Neuronal stem cell (in vitro differentiated cells): ENCODE measurements around the gene TACC2.

ENCODE experiments used
- DNase-seq: peaks from one replicate; pipeline ENCODE4 v3.0.0-alpha.2; 2013; ENCODE audit warnings: low spot score
- H2AFZ ChIP-seq: one replicate; pipeline ENCODE4 v1.6.1; 2013; ENCODE audit warnings: mild to moderate bottlenecking, low read length, inconsistent platforms
- H2AK5ac ChIP-seq: 2 replicates; pipeline ENCODE4 v1.6.1; 2013; ENCODE audit warnings: low read depth, mild to moderate bottlenecking, inconsistent platforms, low read length, moderate library complexity, mixed read lengths
- H2BK120ac ChIP-seq: 2 replicates; pipeline ENCODE4 v1.6.1; 2013; ENCODE audit warnings: low read depth, mild to moderate bottlenecking, inconsistent platforms, low read length, moderate library complexity, mixed read lengths
- H2BK12ac ChIP-seq: one replicate; pipeline ENCODE4 v1.6.1; 2013; ENCODE audit warnings: low read length, inconsistent platforms
- H2BK15ac ChIP-seq: 2 replicates; pipeline ENCODE4 v1.6.1; 2013; ENCODE audit warnings: mild to moderate bottlenecking, low read length, inconsistent platforms, mixed read lengths
- H2BK5ac ChIP-seq: one replicate; pipeline ENCODE4 v1.6.1; 2013; ENCODE audit warnings: inconsistent platforms, mild to moderate bottlenecking, low read length, moderate library complexity
- H3K14ac ChIP-seq: one replicate; pipeline ENCODE4 v1.6.1; 2013; ENCODE audit warnings: low read length, inconsistent platforms
- H3K18ac ChIP-seq: 2 replicates; pipeline ENCODE4 v1.6.1; 2013; ENCODE audit warnings: low read length, inconsistent platforms
- H3K23ac ChIP-seq: 2 replicates; pipeline ENCODE4 v1.6.1; 2013; ENCODE audit warnings: low read depth, mild to moderate bottlenecking, mixed read lengths, low read length, inconsistent platforms; ENCODE audit not compliant: poor library complexity
- H3K27ac ChIP-seq: replicated peaks from 3 replicates; pipeline ENCODE4 v1.5.1; 2013; ENCODE audit warnings: low read length, inconsistent platforms
- H3K27me3 ChIP-seq, 3 experiments: 2 replicates each; pipeline ENCODE4 v1.6.1; 2013; ENCODE audit warnings: low read length in 3 of 3, mild to moderate bottlenecking in 2 of 3, inconsistent platforms in 1 of 3, low read depth in 1 of 3, mixed read lengths in 1 of 3, moderate library complexity in 1 of 3; ENCODE audit not compliant: control insufficient read depth in 3 of 3, insufficient read depth in 3 of 3
- H3K36me3 ChIP-seq, 2 donors: replicated peaks in 1 of 2; 2 replicates each; pipeline ENCODE4 v1.6.1; 2013; ENCODE audit warnings: low read length in 2 of 2; ENCODE audit not compliant: control insufficient read depth in 2 of 2, insufficient read depth in 2 of 2
- H3K4ac ChIP-seq: 2 replicates; pipeline ENCODE4 v1.6.1; 2013; ENCODE audit warnings: inconsistent platforms, mild to moderate bottlenecking, low read length, moderate library complexity
- H3K4me1 ChIP-seq, 2 donors: 1 replicate in 1 of 2; 2 replicates in 1 of 2; pipeline ENCODE4 v1.6.1; 2013; ENCODE audit warnings: low read length in 2 of 2, low read depth in 1 of 2; ENCODE audit not compliant: control insufficient read depth in 2 of 2, insufficient read depth in 1 of 2
- H3K4me2 ChIP-seq: one replicate; pipeline ENCODE4 v1.6.1; 2013; ENCODE audit warnings: mild to moderate bottlenecking, low read length, inconsistent platforms; ENCODE audit not compliant: insufficient read depth, poor library complexity, severe bottlenecking
- H3K4me3 ChIP-seq, 2 donors: 2 replicates each; pipeline ENCODE4 v1.5.1; 2013; ENCODE audit warnings: low read length in 2 of 2, mild to moderate bottlenecking in 2 of 2, inconsistent platforms in 1 of 2, moderate library complexity in 1 of 2
- H3K79me1 ChIP-seq: one replicate; pipeline ENCODE4 v1.6.1; 2013; ENCODE audit warnings: low read depth, mild to moderate bottlenecking, inconsistent platforms, low read length, moderate library complexity
- H3K9ac ChIP-seq: one replicate; pipeline ENCODE4 v1.6.1; 2013; ENCODE audit warnings: mild to moderate bottlenecking, low read depth, low read length, inconsistent platforms; ENCODE audit not compliant: poor library complexity
- H3K9me3 ChIP-seq, 2 donors: replicated peaks in 1 of 2; 2 replicates each; pipeline versions ENCODE3 to v1.6.1; 2013; ENCODE audit warnings: low read length in 2 of 2, mild to moderate bottlenecking in 2 of 2, inconsistent platforms in 1 of 2, low read depth in 1 of 2, mixed read lengths in 1 of 2, moderate library complexity in 1 of 2; ENCODE audit not compliant: control insufficient read depth in 2 of 2, insufficient read depth in 1 of 2
- H4K8ac ChIP-seq: one replicate; pipeline ENCODE4 v1.6.1; 2013; ENCODE audit warnings: low read depth, mild to moderate bottlenecking, inconsistent platforms, low read length, moderate library complexity
- H4K91ac ChIP-seq: one replicate; pipeline ENCODE4 v1.6.1; 2013; ENCODE audit warnings: low read length, low read depth, mild to moderate bottlenecking, inconsistent platforms; ENCODE audit not compliant: poor library complexity
- WGBS, 2 donors: extraction: QIAGEN DNeasy Blood & Tissue Kit; methylation state at CpG; one replicate each; pipeline ENCODE4 v1.1.7; 2013; ENCODE audit warnings: missing lambda C conversion rate in 2 of 2, mixed read lengths in 1 of 2; ENCODE audit not compliant: insufficient read length in 2 of 2, insufficient replicate concordance in 1 of 2; ENCODE audit errors: extremely low coverage in 2 of 2; 5-methylcytosine and 5-hydroxymethylcytosine counted together

TACC2 gene

GRCh38 chr10:121947343-121948330 is 41.3 kb upstream of the TACC2 start:
- Histone ChIP-seq H2AFZ (no peak overlapping the region), H3K4me2 (no peak overlapping the region), H3K23ac (no peak overlapping the region), H3K4ac (no peak overlapping the region), H2AK5ac (no peak overlapping the region), H2BK120ac (no peak overlapping the region), H3K79me1 (no peaks in the 10 kb centered on the region), H3K4me1 (peaks cover 2 to 5% of the 10 kb centered on the region in 2 donors), H2BK12ac (no peak overlapping the region), H3K9me3 (no peaks in the 10 kb centered on the region), H4K8ac (no peak overlapping the region), H2BK5ac (no peak overlapping the region), H3K9ac (no peak overlapping the region), H3K27me3 (no peaks in the 10 kb centered on the region), H3K4me3 (no peak overlapping the region), H3K18ac (no peak overlapping the region), H2BK15ac (no peak overlapping the region), H3K14ac (no peak overlapping the region), H3K27ac (no peak overlapping the region), H4K91ac (no peak overlapping the region), H3K36me3 (peaks cover 0 to 4% of the 10 kb centered on the region in 2 donors)
- WGBS, 2 donors, result no CpG with 5 or more reads among the region's 7 CpGs
- no peak for DNase-seq

GRCh38 chr10:121949049-121949448 is 39.9 kb upstream of the TACC2 start:
- Histone ChIP-seq H3K27me3 (no peaks in the 10 kb centered on the region), H3K36me3 (peaks cover 4 to 10% of the 10 kb centered on the region in 2 donors)
- no peak for DNase-seq

GRCh38 chr10:121949451-121949850 is 39.5 kb upstream of the TACC2 start:
- Histone ChIP-seq H2AFZ (no peak overlapping the region), H2BK5ac (no peak overlapping the region), H3K9me3 (no peaks in the 10 kb centered on the region), H3K4me2 (no peak overlapping the region), H2AK5ac (no peak overlapping the region), H3K4me1 (peaks cover 2 to 5% of the 10 kb centered on the region in 2 donors), H2BK120ac (no peak overlapping the region), H2BK12ac (no peak overlapping the region), H4K8ac (no peak overlapping the region), H3K14ac (no peak overlapping the region), H3K36me3 (peaks cover 4 to 14% of the 10 kb centered on the region in 2 donors), H3K4me3 (no peak overlapping the region), H3K18ac (no peak overlapping the region), H3K27me3 (no peaks in the 10 kb centered on the region), H3K9ac (no peak overlapping the region), H2BK15ac (no peak overlapping the region), H3K4ac (no peak overlapping the region), H4K91ac (no peak overlapping the region), H3K79me1 (no peaks in the 10 kb centered on the region), H3K23ac (no peak overlapping the region), H3K27ac (no peak overlapping the region)
- DNase-seq, result no peak
- no CpG with 5 or more reads among the region's 3 CpGs for WGBS, 2 donors

More at GRCh38 chr10:121949049-121949448, 39.9 kb upstream of the TACC2 start:
- no peak overlapping the region for H3K18ac ChIP-seq
- H4K8ac ChIP-seq, result no peak overlapping the region
- no peak overlapping the region for H3K23ac ChIP-seq
- H2AK5ac ChIP-seq, result no peak overlapping the region
- no peak overlapping the region for H3K4me3 ChIP-seq
- H3K27ac ChIP-seq, result no peak overlapping the region
- no peak overlapping the region for H3K14ac ChIP-seq
- H4K91ac ChIP-seq, result no peak overlapping the region
- H3K4me1 ChIP-seq, result peaks cover 2 to 5% of the 10 kb centered on the region in 2 donors
- no peak overlapping the region for H3K4me2 ChIP-seq
- no peak overlapping the region for H3K9ac ChIP-seq
- H3K4ac ChIP-seq, result no peak overlapping the region
- no peak overlapping the region for H2BK15ac ChIP-seq
- H2AFZ ChIP-seq, result no peak overlapping the region
- H2BK120ac ChIP-seq, result no peak overlapping the region
- no CpG with 5 or more reads among the region's 2 CpGs for whole genome bisulfite sequencing, 2 donors
- no peak overlapping the region for H2BK12ac ChIP-seq
- H2BK5ac ChIP-seq, result no peak overlapping the region
- H3K9me3 ChIP-seq, result no peaks in the 10 kb centered on the region
- no peaks in the 10 kb centered on the region for H3K79me1 ChIP-seq

- no peak overlapping the region for H2BK12ac ChIP-seq
- no peak overlapping the region for H2BK5ac ChIP-seq
- no CpG with 5 or more reads among the region's 5 CpGs for WGBS, 2 donors
- H3K9ac ChIP-seq, result no peak overlapping the region
- H3K23ac ChIP-seq, result no peak overlapping the region
- no peak overlapping the region for H2BK120ac ChIP-seq
- no peak overlapping the region for H4K91ac ChIP-seq
- no peak for DNase-seq
- no peak overlapping the region for H2AK5ac ChIP-seq
- H3K36me3 ChIP-seq, result peaks cover 11 to 37% of the 10 kb centered on the region in 2 donors
- no peaks in the 10 kb centered on the region for H3K27me3 ChIP-seq
- H2AFZ ChIP-seq, result no peak overlapping the region
- no peak overlapping the region for H2BK15ac ChIP-seq
- no peaks in the 10 kb centered on the region for H3K9me3 ChIP-seq
- no peak overlapping the region for H3K4me3 ChIP-seq
- no peaks in the 10 kb centered on the region for H3K79me1 ChIP-seq
- H4K8ac ChIP-seq, result no peak overlapping the region
- H3K4ac ChIP-seq, result no peak overlapping the region
- no peak overlapping the region for H3K14ac ChIP-seq
- H3K4me2 ChIP-seq, result no peak overlapping the region
- no peak overlapping the region for H3K18ac ChIP-seq
- no peak overlapping the region for H3K27ac ChIP-seq
- peaks cover 2 to 5% of the 10 kb centered on the region in 2 donors for H3K4me1 ChIP-seq
Measured at GRCh38 chr10:121952226-121952625, 36.7 kb upstream of the TACC2 start.
